ENCODE measurements around the gene USF2.

DNA sequence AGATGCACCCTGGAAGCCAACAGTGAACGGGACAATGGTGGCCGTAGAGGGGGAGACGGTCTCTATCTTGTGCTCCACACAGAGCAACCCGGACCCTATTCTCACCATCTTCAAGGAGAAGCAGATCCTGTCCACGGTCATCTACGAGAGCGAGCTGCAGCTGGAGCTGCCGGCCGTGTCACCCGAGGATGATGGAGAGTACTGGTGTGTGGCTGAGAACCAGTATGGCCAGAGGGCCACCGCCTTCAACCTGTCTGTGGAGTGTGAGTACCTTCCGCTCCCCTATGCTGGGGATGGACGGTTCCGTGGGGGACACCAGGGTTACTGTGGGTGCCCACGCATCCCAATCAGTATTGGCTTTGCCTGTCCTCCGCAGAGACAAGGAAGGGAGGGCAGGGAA lies 33.7 kb downstream of the USF2 start:
- TF ChIP-seq, protein P1, sequence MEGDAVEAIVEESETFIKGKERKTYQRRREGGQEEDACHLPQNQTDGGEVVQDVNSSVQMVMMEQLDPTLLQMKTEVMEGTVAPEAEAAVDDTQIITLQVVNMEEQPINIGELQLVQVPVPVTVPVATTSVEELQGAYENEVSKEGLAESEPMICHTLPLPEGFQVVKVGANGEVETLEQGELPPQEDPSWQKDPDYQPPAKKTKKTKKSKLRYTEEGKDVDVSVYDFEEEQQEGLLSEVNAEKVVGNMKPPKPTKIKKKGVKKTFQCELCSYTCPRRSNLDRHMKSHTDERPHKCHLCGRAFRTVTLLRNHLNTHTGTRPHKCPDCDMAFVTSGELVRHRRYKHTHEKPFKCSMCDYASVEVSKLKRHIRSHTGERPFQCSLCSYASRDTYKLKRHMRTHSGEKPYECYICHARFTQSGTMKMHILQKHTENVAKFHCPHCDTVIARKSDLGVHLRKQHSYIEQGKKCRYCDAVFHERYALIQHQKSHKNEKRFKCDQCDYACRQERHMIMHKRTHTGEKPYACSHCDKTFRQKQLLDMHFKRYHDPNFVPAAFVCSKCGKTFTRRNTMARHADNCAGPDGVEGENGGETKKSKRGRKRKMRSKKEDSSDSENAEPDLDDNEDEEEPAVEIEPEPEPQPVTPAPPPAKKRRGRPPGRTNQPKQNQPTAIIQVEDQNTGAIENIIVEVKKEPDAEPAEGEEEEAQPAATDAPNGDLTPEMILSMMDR (IDR thresholded peaks at IDR 0.05): no peak
- no peak for TF ChIP-seq ZFX (IDR thresholded peaks at IDR 0.05; ENCODE audit: borderline replicate concordance)

Measured in 22Rv1 (cell line).